ENCODE results near the gene ZNF276.

- TF ChIP-seq CTCF (IDR thresholded peaks at IDR 0.05) (no peak), POLR2A (IDR thresholded peaks at IDR 0.05) (no peak)
Observed at GRCh38 chr16:89695875-89696669, 25.3 kb upstream of the ZNF276 start.

Data from thyroid gland (tissue), 4 donors.